HAP-1 (cell line): ENCODE measurements around the gene CDC7.

Experiments
- DNase-seq, 2 experiments: peaks; one replicate each; pipeline ENCODE4 v3.0.0-alpha.2; 2016 to 2020; ENCODE audit warnings: low spot score in 2 of 2
- H3K27me3 ChIP-seq: fragments of 250-450 bp; sonication (Bioruptor Pico); 2 replicates; pipeline ENCODE4 v1.5.1; 2020; ENCODE audit warnings: low read depth, mild to moderate bottlenecking, moderate library complexity
- H3K36me3 ChIP-seq: fragments of 250-450 bp; sonication (Bioruptor Pico); replicated peaks from 2 replicates; pipeline ENCODE4 v1.5.1; 2020; ENCODE audit warnings: mild to moderate bottlenecking
- H3K4me1 ChIP-seq: fragments of 250-450 bp; sonication (Bioruptor Pico); 2 replicates; pipeline ENCODE4 v1.5.1; 2020; ENCODE audit warnings: mild to moderate bottlenecking
- H3K4me3 ChIP-seq: fragments of 250-450 bp; sonication (Bioruptor Pico); 2 replicates; pipeline ENCODE4 v1.5.1; 2020; ENCODE audit warnings: mild to moderate bottlenecking, moderate library complexity
- H3K9me3 ChIP-seq: fragments of 250-450 bp; sonication (Bioruptor Pico); 2 replicates; pipeline ENCODE4 v1.5.1; 2020; ENCODE audit warnings: mild to moderate bottlenecking, moderate library complexity
- in situ Hi-C: fragments of 300-500 bp; cut with MboI; formaldehyde crosslinking; loops from 3 replicates; pipeline ENCODE4 v1.14.3; 2020; ENCODE audit warnings: low sequenced_read_pairs, inconsistent platforms, mixed read lengths

The CDC7 gene

DNA sequence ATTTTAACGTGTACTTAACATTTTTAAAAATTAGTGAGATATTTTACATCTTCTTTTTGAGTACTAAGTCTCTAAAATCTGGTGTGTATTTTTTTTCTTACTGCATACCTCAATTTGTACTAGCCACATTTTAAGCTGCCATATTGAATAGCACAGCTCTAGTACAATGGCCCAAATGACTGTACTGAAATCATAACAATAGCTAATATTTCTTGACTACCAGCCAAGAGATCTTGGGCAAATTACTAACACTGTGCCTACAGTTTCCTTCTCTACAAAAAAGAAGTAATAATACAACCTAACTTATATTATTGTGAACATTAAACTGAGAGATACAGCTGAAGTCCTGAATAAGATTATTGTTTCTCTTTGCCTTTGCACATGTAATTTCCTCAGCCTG is 57.2 kb downstream of the CDC7 start:
- no peak for DNase-seq
- Histone ChIP-seq H3K27me3 (no peaks in the 10 kb centered on the region), H3K4me1 (no peaks in the 10 kb centered on the region), H3K9me3 (no peaks in the 10 kb centered on the region), H3K36me3 (no peaks in the 10 kb centered on the region), H3K4me3 (no peak overlapping the region)
- in situ Hi-C loops: no loop called here

DNA sequence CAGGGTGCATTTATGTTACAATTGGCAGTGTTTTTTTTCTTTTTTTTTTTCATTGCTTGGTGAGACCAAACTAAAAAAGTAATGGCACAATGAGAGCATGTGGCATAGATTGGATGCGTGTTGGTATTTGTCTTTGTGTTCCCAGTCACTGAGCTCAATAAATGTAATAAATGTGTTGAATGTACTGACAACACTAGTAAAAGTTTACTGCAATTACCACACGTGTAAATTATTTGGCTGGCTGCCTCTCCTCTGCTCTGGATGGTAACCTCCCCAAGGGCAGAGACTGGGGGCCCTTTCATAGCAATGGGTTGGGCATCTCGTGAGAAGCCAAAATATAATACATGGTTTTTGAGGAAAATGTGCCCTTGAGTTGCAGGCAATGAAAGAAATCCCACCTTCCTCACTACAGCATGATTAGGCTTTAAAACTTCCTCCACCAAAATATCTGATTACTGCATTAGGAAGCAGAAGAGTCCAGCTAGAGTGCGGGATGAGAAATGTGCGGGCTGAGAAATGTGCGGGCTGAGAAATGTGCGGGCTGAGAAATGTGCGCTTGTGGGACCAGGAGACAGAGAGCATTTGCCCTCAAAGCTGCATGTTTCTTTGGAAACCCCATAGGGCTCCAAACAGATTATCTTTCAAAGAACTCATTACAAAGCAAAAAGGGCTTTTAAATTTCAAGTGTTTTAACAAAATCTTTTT is 58.5 kb downstream of the CDC7 start:
- H3K36me3 ChIP-seq: no peaks in the 10 kb centered on the region
- no peaks in the 10 kb centered on the region for H3K9me3 ChIP-seq
- H3K4me3 ChIP-seq: no peak overlapping the region
- in situ Hi-C loops: no loop called here
- no peaks in the 10 kb centered on the region for H3K27me3 ChIP-seq
- no peak for DNase-seq
- no peaks in the 10 kb centered on the region for H3K4me1 ChIP-seq

DNA sequence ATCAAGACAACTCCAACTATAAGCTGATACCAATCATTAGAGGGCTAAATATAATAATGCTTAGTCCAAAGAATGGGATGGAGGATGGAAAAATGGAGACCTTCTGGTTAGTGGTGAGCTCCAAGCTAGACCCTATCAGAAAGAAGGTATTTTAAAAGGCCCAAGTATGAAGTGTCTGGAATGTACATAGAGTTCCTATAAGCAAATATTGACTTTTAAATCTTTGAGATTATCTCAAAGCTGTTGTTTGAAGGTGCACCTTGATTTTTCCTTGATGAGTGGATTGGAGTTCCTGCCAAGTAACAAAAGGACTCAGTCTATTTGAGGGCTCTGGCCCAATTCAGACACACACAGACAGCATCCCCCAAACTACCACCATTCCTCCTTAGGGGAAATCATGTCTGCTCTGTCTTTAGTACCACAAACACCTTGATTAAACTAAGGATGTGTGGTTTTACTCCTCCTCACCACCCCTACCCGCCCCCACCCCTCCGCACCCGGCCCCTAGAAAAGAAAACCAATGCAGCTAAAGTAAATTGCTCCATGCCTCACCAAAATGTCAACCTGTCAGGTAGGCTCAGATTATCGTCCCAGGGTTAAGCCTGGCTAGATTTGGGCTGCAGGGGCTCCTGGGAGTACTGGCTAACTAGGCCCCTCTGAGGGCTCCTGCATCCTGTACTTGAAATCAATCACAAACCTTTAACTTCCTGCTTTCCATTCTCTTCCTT is 59.4 kb downstream of the CDC7 start:
- Histone ChIP-seq H3K36me3 (no peaks in the 10 kb centered on the region), H3K27me3 (no peaks in the 10 kb centered on the region), H3K4me3 (no peak overlapping the region), H3K9me3 (no peaks in the 10 kb centered on the region), H3K4me1 (no peaks in the 10 kb centered on the region)
- DNase-seq: no peak
- in situ Hi-C loops: no loop called here

DNA sequence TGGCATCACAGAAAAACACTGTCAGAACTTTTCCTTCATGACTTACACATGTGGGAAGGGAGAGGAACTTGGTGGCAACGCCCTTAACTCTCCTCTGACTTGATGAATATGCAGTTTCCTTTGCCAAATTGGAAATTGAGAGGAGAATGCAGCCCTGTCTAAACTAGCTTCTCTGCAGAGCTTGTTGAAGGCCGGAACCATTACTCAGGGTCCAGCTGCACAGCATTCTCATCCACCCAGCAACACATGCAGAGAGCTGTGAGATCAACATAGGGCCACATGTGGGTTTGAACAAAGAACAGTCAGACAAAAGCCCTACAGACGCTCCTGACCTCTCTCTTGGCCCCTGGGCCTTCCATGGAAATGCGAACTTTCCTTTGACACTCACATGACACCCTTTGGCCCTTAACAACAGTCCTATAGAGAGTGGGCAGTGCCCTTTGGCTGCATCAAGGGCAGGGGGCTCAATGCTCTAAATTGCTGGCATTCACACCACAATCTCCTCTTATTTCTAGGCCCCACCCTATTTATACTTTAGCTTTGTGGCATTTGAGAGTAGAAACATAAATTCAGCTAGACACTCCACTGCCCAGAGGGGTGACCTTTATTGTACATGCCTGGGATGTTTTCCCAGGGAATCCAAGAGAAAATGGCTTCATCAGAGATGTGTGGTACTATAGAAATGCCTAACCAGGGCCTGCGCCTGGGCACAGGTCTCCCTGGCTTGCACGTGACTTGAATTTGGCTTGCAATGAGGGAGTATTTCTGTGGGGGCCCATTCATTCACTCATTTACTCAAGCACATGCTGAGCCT is 64.4 kb downstream of the CDC7 start:
- Histone ChIP-seq H3K4me3 (no peak overlapping the region), H3K9me3 (no peaks in the 10 kb centered on the region), H3K36me3 (no peaks in the 10 kb centered on the region), H3K4me1 (peaks cover under 1% of the 10 kb centered on the region; the same call in 1 of the 2 replicates), H3K27me3 (no peaks in the 10 kb centered on the region)
- no peak for DNase-seq
- in situ Hi-C loops: no loop called here

DNA sequence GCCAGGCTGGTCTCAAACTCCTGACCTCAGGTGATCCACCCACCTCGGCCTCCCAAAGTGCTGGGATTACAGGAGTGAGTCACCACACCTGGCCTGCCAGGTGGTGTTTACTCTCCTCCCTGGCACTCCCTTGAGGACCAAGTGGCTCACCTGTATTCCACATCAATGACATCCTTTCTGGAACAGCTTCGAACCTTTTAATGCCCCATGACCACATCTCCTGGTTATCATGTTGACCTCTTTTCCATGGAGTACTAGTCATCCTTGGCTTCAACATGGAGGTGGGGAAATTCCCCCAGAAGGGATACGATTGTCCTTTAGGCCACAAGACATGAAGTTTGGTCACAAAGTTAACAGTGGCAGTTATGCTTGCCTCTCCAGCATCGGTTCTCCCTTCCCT is 66.9 kb downstream of the CDC7 start:
- H3K4me3 ChIP-seq: no peak overlapping the region
- in situ Hi-C loops: no loop called here
- no peaks in the 10 kb centered on the region for H3K9me3 ChIP-seq
- DNase-seq: no peak
- H3K36me3 ChIP-seq: no peaks in the 10 kb centered on the region
- peaks cover 5% of the 10 kb centered on the region for H3K4me1 ChIP-seq
- H3K27me3 ChIP-seq: no peaks in the 10 kb centered on the region

DNA sequence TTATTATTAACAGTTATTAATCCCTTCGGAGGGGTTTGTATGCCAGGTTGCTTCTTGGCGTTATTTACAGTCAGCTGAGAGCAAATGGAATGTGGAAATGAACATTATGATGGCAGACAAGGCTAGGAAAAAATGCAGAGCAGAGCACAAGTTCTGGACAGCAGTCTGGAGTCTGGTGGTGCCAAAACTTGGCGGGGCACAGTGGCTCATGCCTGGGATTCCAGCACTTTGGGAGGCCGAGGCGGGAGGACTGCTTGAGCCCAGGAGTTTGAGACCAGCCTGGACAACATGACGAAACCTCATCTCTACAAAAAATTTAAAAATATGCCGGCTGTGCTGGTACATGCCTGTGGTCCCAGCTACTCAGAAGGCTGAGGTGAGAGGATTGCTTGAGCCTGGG is 67.6 kb downstream of the CDC7 start:
- H3K9me3 ChIP-seq: no peaks in the 10 kb centered on the region
- in situ Hi-C loops: no loop called here
- DNase-seq: no peak
- no peaks in the 10 kb centered on the region for H3K36me3 ChIP-seq
- H3K4me3 ChIP-seq: no peak overlapping the region
- no peaks in the 10 kb centered on the region for H3K27me3 ChIP-seq
- peaks cover 5% of the 10 kb centered on the region for H3K4me1 ChIP-seq

DNA sequence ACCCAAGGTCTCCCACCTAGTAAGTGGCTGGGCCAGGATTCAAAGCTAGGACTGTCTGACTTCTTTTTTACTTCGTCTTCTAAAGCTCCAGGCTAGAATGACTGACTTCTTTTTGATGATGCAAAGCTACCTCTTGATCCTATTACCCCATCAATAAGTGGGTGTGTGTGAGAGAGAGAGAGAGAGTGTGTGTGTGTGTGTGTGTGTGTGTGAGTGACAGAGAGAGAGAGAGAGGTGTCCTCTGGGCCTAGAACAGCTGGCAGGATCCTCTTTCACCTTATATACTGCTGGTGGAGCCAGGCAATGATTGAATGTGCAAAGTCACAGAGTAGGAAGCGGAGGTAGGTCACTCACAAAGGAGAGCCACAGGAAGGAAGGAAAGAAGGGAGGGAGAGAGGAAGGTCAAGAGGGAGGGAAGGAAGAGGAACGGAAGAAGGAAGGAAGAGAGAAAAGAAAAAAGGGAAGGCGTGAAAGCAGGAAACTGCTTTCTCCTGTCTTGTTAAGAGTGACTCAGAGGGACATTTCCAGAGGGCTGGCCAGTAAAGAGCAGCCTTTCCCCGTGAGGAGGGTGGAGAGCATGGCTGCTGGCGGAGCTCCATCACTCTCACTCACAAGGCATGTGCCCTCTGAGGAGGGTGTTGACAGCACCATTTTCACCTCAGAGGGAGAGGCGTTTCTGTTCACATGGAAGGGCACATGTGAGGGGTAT is 68.9 kb downstream of the CDC7 start:
- H3K4me1 ChIP-seq: peaks cover 5% of the 10 kb centered on the region
- no peaks in the 10 kb centered on the region for H3K9me3 ChIP-seq
- no peaks in the 10 kb centered on the region for H3K36me3 ChIP-seq
- H3K27me3 ChIP-seq: no peaks in the 10 kb centered on the region
- no peak overlapping the region for H3K4me3 ChIP-seq
- DNase-seq: peak in 1 of 2 experiments; percentile 20
- in situ Hi-C loops: no loop called here

DNA sequence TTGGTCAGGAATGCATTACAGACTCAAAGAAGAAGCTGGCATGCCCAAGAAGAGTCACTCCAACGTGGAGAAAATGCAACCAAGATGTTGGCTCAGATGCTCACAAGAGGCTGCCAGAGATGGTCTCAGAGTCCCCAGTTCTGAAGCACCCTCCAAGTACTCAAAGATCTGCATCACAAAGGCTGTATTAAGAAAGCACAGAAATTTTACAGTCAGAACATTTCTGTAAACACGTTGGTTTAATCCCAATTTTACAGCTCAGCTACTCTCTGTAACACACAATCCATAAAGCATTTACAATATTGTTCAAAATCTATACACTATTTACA is 69.4 kb downstream of the CDC7 start:
- Histone ChIP-seq H3K36me3 (no peaks in the 10 kb centered on the region), H3K27me3 (no peaks in the 10 kb centered on the region), H3K9me3 (no peaks in the 10 kb centered on the region), H3K4me3 (no peak overlapping the region), H3K4me1 (peaks cover 5% of the 10 kb centered on the region)
- in situ Hi-C loops: no loop called here
- peak in 1 of 2 experiments; percentile 43 for DNase-seq

DNA sequence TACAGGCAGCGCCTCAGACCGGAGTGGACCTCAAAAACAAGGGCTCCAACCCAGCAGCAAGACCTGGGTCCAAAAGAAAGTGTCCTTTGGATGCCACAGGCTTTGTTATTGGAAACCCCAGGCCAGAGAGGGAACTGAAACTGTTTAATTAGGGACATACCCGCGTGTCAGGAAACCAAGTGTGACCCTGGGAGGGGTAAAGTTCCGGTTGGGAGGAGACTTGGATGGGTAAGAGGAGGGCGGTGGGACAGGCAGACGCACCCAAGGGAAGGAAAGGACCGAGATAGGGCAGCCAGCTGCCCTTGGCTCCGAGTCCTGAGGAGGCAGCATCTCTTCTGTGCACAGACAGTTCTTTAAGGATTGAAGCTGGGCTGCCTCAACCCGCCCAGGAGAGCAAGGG is 71.4 kb downstream of the CDC7 start:
- Histone ChIP-seq H3K4me1 (peaks cover 5% of the 10 kb centered on the region), H3K36me3 (no peaks in the 10 kb centered on the region), H3K27me3 (no peaks in the 10 kb centered on the region), H3K4me3 (no peak overlapping the region), H3K9me3 (no peaks in the 10 kb centered on the region)
- no peak for DNase-seq
- in situ Hi-C loops: no loop called here
